ENCODE results near the gene SLC12A4. TPM values are rescaled to one million over a fixed set of nuclear protein-coding genes. Genes with fewer than 3 reads are reported as not detected.
A peak's percentile ranks its signal among the peaks of the same experiment; 100 is the strongest.

Gene SLC12A4
- total RNA-seq, 4 donors from 2014 or later, result 31.2 to 165 (median 72.2) TPM

DNA sequence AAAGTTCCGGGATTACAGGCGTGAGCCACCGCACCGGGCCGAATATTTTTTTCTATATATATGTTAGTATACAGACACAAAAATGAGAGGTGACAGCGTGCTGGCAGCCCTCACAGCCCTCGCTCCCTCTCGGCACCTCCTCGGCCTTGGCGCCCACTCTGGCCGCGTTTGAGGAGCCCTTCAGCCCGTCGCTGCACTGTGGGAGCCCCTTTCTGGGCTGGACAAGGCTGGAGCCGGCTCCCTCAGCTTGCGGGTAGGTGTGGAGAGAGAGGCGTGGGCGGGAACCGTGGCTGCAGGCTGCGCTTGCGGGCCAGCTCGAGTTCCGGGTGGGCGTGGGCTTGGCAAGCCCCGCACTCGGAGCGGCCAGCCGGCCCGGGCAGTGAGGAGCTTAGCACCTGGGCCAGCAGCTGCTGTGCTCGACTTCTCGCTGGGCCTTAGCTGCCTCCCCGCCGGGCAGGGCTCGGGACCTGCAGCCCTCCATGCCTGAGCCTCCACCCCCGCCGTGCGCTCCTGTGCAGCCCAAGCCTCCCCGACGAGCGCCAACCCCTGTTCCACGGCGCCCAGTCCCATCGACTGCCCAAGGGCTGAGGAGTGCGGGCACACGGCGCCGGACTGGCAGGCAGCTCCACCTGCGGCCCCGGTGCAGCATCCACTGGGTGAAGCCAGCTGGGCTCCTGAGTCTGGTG, 13.7 kb upstream of the SLC12A4 start:
- no peaks in the 10 kb centered on the region for H3K9me3 ChIP-seq
- H3K36me3 ChIP-seq, result no peaks in the 10 kb centered on the region
- DNase-seq (ENCODE audit: low spot score in 2 of 2), result no peak
- 95% methylated on average over 20 of the region's 49 CpGs for WGBS
- H3K4me3 ChIP-seq, result no peak overlapping the region
- H3K27me3 ChIP-seq, result peaks cover 6% of the 10 kb centered on the region
- TF ChIP-seq POLR2A (IDR thresholded peaks at IDR 0.05) (no peak), CTCF (IDR thresholded peaks at IDR 0.05) (no peak), POLR2AphosphoS5 (IDR thresholded peaks at IDR 0.05) (no peak), EP300 (IDR thresholded peaks at IDR 0.05) (no peak)
- H3K27ac ChIP-seq, result no peak overlapping the region
- no peaks in the 10 kb centered on the region for H3K4me1 ChIP-seq

GRCh38 chr16:67979955-67980678, 11.7 kb upstream of the SLC12A4 start, which contains the start of gene DPEP3:
TSS of gene DPEP3 (minus strand) at chr16:67980499. CDS start at chr16:67980380, 119 bp downstream.
- Histone ChIP-seq H3K4me1 (no peaks in the 10 kb centered on the region), H3K36me3 (no peaks in the 10 kb centered on the region), H3K4me3 (no peak within 1 kb of the TSS), H3K27me3 (peaks cover 6% of the 10 kb centered on the region), H3K27ac (no peak within 1 kb of the TSS), H3K9me3 (no peaks in the 10 kb centered on the region)
- peak in 1 of 2 donors; percentile 53 for DNase-seq (ENCODE audit: low spot score in 2 of 2)
- peak in 1 of 2 donors; percentile 16 for TF ChIP-seq CTCF (IDR thresholded peaks at IDR 0.05)
- no peak for TF ChIP-seq EP300 (IDR thresholded peaks at IDR 0.05)
- no peak for TF ChIP-seq POLR2AphosphoS5 (IDR thresholded peaks at IDR 0.05)
- no peak for TF ChIP-seq POLR2A (IDR thresholded peaks at IDR 0.05)
- 77% methylated on average over 30 of the region's 62 CpGs for WGBS

GRCh38 chr16:67977469-67978227, 9.2 kb upstream of the SLC12A4 start:
- no peaks in the 10 kb centered on the region for H3K4me1 ChIP-seq
- no peak for TF ChIP-seq CTCF (IDR thresholded peaks at IDR 0.05)
- TF ChIP-seq POLR2A (IDR thresholded peaks at IDR 0.05), result no peak
- no peak for TF ChIP-seq POLR2AphosphoS5 (IDR thresholded peaks at IDR 0.05)
- TF ChIP-seq EP300 (IDR thresholded peaks at IDR 0.05), result no peak
- no peaks in the 10 kb centered on the region for H3K36me3 ChIP-seq
- WGBS, result 90% methylated on average over 8 of the region's 9 CpGs
- H3K4me3 ChIP-seq, result no peak overlapping the region
- H3K27me3 ChIP-seq, result peaks cover 6% of the 10 kb centered on the region
- no peaks in the 10 kb centered on the region for H3K9me3 ChIP-seq
- no peak for DNase-seq (ENCODE audit: low spot score in 2 of 2)
- no peak overlapping the region for H3K27ac ChIP-seq

DNA sequence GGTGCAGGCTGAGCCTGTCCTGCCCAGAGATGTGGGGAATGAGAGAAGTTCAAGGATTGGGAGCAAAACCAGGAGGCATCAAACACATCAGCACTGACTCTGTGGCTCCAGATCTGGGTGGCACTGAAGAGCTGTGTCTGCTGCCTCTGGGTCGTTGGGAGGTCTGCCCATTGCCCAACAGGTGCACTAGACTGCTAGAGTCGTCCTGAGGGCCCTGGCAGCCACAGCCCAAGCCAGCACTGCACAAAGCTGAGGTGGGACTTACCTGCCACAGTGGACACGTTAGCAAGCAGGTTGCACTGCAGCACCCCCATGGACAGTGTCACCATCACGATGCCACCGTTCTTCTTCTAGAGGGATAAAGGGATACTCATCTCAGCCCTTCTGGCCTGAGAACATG, 8.6 kb upstream of the SLC12A4 start:
- Histone ChIP-seq H3K27ac (no peak overlapping the region), H3K27me3 (peaks cover 6% of the 10 kb centered on the region), H3K36me3 (no peaks in the 10 kb centered on the region), H3K4me1 (no peaks in the 10 kb centered on the region), H3K4me3 (no peak overlapping the region), H3K9me3 (no peaks in the 10 kb centered on the region)
- DNase-seq (ENCODE audit: low spot score in 2 of 2), result no peak
- TF ChIP-seq POLR2AphosphoS5 (IDR thresholded peaks at IDR 0.05), result no peak
- no peak for TF ChIP-seq EP300 (IDR thresholded peaks at IDR 0.05)
- TF ChIP-seq POLR2A (IDR thresholded peaks at IDR 0.05), result no peak
- no peak for TF ChIP-seq CTCF (IDR thresholded peaks at IDR 0.05)
- WGBS, result 40% methylated on average over 1 of the region's 5 CpGs

- H3K36me3 ChIP-seq, result no peaks in the 10 kb centered on the region
- H3K4me1 ChIP-seq, result no peaks in the 10 kb centered on the region
- no peaks in the 10 kb centered on the region for H3K9me3 ChIP-seq
- TF ChIP-seq CTCF (IDR thresholded peaks at IDR 0.05) (no peak), EP300 (IDR thresholded peaks at IDR 0.05) (no peak), POLR2AphosphoS5 (IDR thresholded peaks at IDR 0.05) (no peak), POLR2A (IDR thresholded peaks at IDR 0.05) (no peak)
- no peak overlapping the region for H3K4me3 ChIP-seq
- H3K27ac ChIP-seq, result no peak overlapping the region
- WGBS, result 100% methylated on average over 2 of the region's 2 CpGs
- no peak for DNase-seq (ENCODE audit: low spot score in 2 of 2)
- peaks cover 6% of the 10 kb centered on the region for H3K27me3 ChIP-seq
These were observed 7.8 kb upstream of the SLC12A4 start for GRCh38 chr16:67976205-67976604.

All from suprapubic skin (tissue), 4 donors.